ENCODE results near the gene SCAPER. TPM values are rescaled to one million over a fixed set of nuclear protein-coding genes. Genes with fewer than 3 reads are reported as not detected.
"Not testable (repeated sequence)": the region's sequence is repeated elsewhere in the genome, so short reads cannot be mapped to it uniquely, and the experiment has no call there.

SCAPER gene
- total RNA-seq, 1 experiment from 2014 or later: 10.3 TPM

DNA sequence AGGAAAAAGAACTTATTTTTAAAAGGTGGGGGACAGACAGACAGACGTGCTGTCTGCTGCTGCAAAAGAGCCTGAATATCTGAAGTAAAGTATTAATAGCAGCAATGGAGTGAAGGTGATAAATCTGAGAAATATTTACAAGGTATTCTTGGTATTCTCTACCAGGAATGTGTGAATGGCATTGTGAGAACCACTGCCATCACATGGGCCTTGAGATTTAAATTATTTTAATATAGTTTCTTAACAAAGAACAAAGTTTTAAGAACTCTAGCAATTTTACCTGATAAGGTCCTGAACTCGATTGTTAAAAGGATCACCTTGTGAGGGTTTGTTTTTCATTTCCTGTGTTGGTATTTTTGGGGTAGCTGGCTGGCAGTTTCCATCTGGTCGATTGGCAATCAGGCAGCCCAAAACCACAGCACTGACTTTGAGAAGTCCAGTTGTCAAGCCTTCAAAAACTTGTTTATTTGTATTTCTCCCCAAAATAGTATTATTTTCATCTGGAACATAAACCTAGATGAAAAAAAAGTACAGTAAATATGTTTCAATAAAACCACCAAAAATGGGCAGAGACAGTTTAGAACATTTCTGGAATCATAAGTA is 471.2 kb downstream of the SCAPER start:
- DNase-seq (ENCODE audit: low spot score): no peak

DNA sequence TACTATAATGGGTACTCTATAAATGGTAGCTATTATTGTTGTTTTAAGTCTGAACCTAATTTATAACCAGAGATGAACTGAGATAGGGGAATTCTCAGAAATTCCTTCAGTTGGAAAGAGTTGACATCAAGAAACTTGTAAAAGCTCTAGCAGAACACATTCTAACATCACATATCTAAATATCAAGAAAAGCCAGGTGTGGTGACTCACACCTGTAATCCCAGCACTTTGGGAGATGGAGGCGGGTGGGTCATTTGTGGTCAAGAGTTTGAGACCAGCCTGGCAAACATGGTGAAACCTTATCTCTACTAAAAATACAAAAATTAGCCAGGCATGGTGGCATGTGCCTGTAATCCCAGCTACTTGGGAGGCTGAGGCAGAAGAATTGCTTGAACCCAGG is 472.1 kb downstream of the SCAPER start:
- H3K36me3 Mint-ChIP-seq; H3K9me3 Mint-ChIP-seq; ATAC-seq; H3K27ac Mint-ChIP-seq; DNase-seq (ENCODE audit: low spot score); POLR2A ChIA-PET; H3K27me3 Mint-ChIP-seq (ENCODE audit: low read depth); H3K4me3 Mint-ChIP-seq; CTCF ChIA-PET: not testable (repeated sequence)
- peaks cover 25% of the 10 kb centered on the region for H3K4me1 Mint-ChIP-seq

More for the DNA sequence above, 471.2 kb downstream of the SCAPER start:
- Mint-ChIP-seq H3K4me1 (peaks cover 31% of the 10 kb centered on the region), H3K27ac (0 out of 2 replicates have a peak overlapping the region, but pooled peaks have one; percentile 58), H3K36me3 (no peaks in the 10 kb centered on the region), H3K9me3 (no peaks in the 10 kb centered on the region), H3K4me3 (no peak overlapping the region), H3K27me3 (ENCODE audit: low read depth) (no peaks in the 10 kb centered on the region)
- no peak for ATAC-seq
- POLR2A ChIA-PET: no interaction called here
- CTCF ChIA-PET: no interaction called here
- TF ChIP-seq STAT6 (CRISPR knock-in tag; conservative IDR thresholded peaks at IDR 0.05; ENCODE audit: low read depth): no peak
- no peak for TF ChIP-seq IRF2 (CRISPR knock-in tag; IDR thresholded peaks at IDR 0.05; ENCODE audit: borderline replicate concordance, low read depth)
- TF ChIP-seq, protein P1, sequence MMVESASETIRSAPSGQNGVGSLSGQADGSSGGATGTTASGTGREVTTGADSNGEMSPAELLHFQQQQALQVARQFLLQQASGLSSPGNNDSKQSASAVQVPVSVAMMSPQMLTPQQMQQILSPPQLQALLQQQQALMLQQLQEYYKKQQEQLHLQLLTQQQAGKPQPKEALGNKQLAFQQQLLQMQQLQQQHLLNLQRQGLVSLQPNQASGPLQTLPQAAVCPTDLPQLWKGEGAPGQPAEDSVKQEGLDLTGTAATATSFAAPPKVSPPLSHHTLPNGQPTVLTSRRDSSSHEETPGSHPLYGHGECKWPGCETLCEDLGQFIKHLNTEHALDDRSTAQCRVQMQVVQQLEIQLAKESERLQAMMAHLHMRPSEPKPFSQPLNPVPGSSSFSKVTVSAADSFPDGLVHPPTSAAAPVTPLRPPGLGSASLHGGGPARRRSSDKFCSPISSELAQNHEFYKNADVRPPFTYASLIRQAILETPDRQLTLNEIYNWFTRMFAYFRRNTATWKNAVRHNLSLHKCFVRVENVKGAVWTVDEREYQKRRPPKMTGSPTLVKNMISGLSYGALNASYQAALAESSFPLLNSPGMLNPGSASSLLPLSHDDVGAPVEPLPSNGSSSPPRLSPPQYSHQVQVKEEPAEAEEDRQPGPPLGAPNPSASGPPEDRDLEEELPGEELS (CRISPR knock-in tag; IDR thresholded peaks at IDR 0.05): no peak
- TF ChIP-seq TP53 (CRISPR knock-in tag; IDR thresholded peaks at IDR 0.05): no peak
- TF ChIP-seq TCF7 (CRISPR knock-in tag; IDR thresholded peaks at IDR 0.05; ENCODE audit: low read depth): no peak
- no peak for TF ChIP-seq E2F4 (CRISPR knock-in tag; IDR thresholded peaks at IDR 0.05; ENCODE audit: borderline replicate concordance, low read depth)
- TF ChIP-seq RORB (CRISPR knock-in tag; IDR thresholded peaks at IDR 0.05): no peak
- TF ChIP-seq ZNF671 (CRISPR knock-in tag; IDR thresholded peaks at IDR 0.05): no peak
- no peak for TF ChIP-seq TEAD4 (CRISPR knock-in tag; IDR thresholded peaks at IDR 0.05)
- no peak for TF ChIP-seq OVOL2 (CRISPR knock-in tag; IDR thresholded peaks at IDR 0.05; ENCODE audit: borderline replicate concordance)
- no peak for TF ChIP-seq CREB1 (CRISPR knock-in tag; IDR thresholded peaks at IDR 0.05)
- no peak for TF ChIP-seq ZNF121 (CRISPR knock-in tag; IDR thresholded peaks at IDR 0.05)

DNA sequence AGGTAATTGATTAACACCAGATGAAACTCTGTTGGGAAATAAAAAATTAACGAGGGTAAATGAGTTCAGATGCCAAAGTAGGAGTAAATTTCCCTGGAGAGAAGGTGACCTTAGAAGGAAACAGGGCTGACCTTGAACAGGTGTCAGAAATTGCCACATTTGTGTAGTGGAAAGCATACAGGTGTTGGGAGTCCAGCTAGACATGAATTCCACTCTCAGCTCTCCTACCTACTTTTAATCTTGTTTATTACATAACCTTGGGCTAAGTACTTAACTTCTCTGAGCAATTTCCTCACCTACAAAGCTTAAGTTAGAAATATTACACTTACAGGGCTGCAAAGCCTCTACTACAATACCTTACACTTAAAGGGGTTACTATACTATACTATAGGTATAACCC is 472.5 kb downstream of the SCAPER start:
- Mint-ChIP-seq H3K9me3 (peaks cover 9% of the 10 kb centered on the region), H3K36me3 (peaks cover 8% of the 10 kb centered on the region), H3K27me3 (ENCODE audit: low read depth) (no peaks in the 10 kb centered on the region), H3K27ac (no peak overlapping the region), H3K4me1 (peaks cover 25% of the 10 kb centered on the region), H3K4me3 (no peak overlapping the region)
- ChIA-PET POLR2A (no interaction called here), CTCF (no interaction called here)
- ATAC-seq (no peak), DNase-seq (ENCODE audit: low spot score) (no peak)
- TF ChIP-seq ZNF396 (CRISPR knock-in tag; IDR thresholded peaks at IDR 0.05; ENCODE audit: borderline replicate concordance) (no peak), E2F5 (CRISPR knock-in tag; IDR thresholded peaks at IDR 0.05) (no peak), ZNF263 (CRISPR knock-in tag; IDR thresholded peaks at IDR 0.05; ENCODE audit: low read depth) (no peak), USF1 (CRISPR knock-in tag; IDR thresholded peaks at IDR 0.05) (no peak), TCF7 (CRISPR knock-in tag; IDR thresholded peaks at IDR 0.05; ENCODE audit: low read depth) (no peak), SOX15 (CRISPR knock-in tag; IDR thresholded peaks at IDR 0.05) (no peak), EMX1 (CRISPR knock-in tag; IDR thresholded peaks at IDR 0.05) (no peak)
- TF ChIP-seq, protein P2, sequence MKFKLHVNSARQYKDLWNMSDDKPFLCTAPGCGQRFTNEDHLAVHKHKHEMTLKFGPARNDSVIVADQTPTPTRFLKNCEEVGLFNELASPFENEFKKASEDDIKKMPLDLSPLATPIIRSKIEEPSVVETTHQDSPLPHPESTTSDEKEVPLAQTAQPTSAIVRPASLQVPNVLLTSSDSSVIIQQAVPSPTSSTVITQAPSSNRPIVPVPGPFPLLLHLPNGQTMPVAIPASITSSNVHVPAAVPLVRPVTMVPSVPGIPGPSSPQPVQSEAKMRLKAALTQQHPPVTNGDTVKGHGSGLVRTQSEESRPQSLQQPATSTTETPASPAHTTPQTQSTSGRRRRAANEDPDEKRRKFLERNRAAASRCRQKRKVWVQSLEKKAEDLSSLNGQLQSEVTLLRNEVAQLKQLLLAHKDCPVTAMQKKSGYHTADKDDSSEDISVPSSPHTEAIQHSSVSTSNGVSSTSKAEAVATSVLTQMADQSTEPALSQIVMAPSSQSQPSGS (CRISPR knock-in tag; IDR thresholded peaks at IDR 0.05; ENCODE audit: borderline replicate concordance, low read depth): no peak

All from WTC11 (cell line).